Spleen (tissue), 11 donors: ENCODE data around the gene LYPD8. TPM values are rescaled to one million over a fixed set of nuclear protein-coding genes. Genes with fewer than 3 reads are reported as not detected.

Experiments
- DNase-seq: peaks from one replicate; pipeline ENCODE4 v3.0.0-alpha.2; 2020
- H3K27ac ChIP-seq, 8 donors: fragments of 200-600 bp; sonication (generic) in 7 of 8; 1 replicate in 4 of 8; 2 replicates in 4 of 8; pipeline versions ENCODE4 v1.5.0 to v1.8.0; 2016 to 2021; ENCODE audit warnings: inconsistent platforms in 4 of 8, mild to moderate bottlenecking in 4 of 8, moderate library complexity in 1 of 8
- H3K27me3 ChIP-seq, 7 donors: fragments of 200-600 bp; sonication (generic) in 6 of 7; replicated peaks in 1 of 7; 1 replicate in 4 of 7; 2 replicates in 3 of 7; pipeline versions ENCODE4 v1.5.0 to v1.8.0; 2016 to 2021; ENCODE audit warnings: inconsistent platforms in 3 of 7, mild to moderate bottlenecking in 1 of 7
- H3K36me3 ChIP-seq, 6 donors: fragments of 200-600 bp; sonication (generic) in 5 of 6; 1 replicate in 4 of 6; 2 replicates in 2 of 6; pipeline versions ENCODE4 v1.5.0 to v1.8.0; 2016 to 2021; ENCODE audit warnings: inconsistent platforms in 2 of 6
- H3K4me1 ChIP-seq, 6 donors: fragments of 200-600 bp; sonication (generic) in 5 of 6; 1 replicate in 3 of 6; 2 replicates in 3 of 6; pipeline versions ENCODE4 v1.5.0 to v1.8.0; 2016 to 2021; ENCODE audit warnings: inconsistent platforms in 3 of 6
- H3K4me3 ChIP-seq, 8 donors: fragments of 200-600 bp; sonication (generic) in 7 of 8; 1 replicate in 4 of 8; 2 replicates in 4 of 8; pipeline versions ENCODE4 v1.5.0 to v1.8.0; 2016 to 2021; ENCODE audit warnings: inconsistent platforms in 4 of 8, mild to moderate bottlenecking in 4 of 8, moderate library complexity in 2 of 8
- H3K9me3 ChIP-seq, 8 donors: fragments of 200-600 bp; sonication (generic) in 7 of 8; 1 replicate in 4 of 8; 2 replicates in 4 of 8; pipeline versions ENCODE4 v1.5.0 to v1.8.0; 2016 to 2021; ENCODE audit warnings: inconsistent platforms in 4 of 8
- CTCF ChIP-seq, 11 experiments: fragments of 200-600 bp in 7 of 11; fragments of 450-650 bp in 4 of 11; sonication (generic) in 4 of 11; IDR thresholded peaks in 8 of 11; conservative IDR thresholded peaks in 3 of 11; 1 replicate in 7 of 11; 2 replicates in 4 of 11; pipeline versions ENCODE4 v1.4.0 to v1.8.0; 2016 to 2021; ENCODE audit warnings: antibody characterized with exemption in 11 of 11, inconsistent platforms in 4 of 11, mild to moderate bottlenecking in 1 of 11
- POLR2A ChIP-seq, 3 donors: fragments of 450-650 bp; IDR thresholded peaks; one replicate each; pipeline ENCODE4 v1.5.1; 2017; ENCODE audit warnings: antibody characterized with exemption in 3 of 3, mild to moderate bottlenecking in 1 of 3
- POLR2AphosphoS5 ChIP-seq, 3 donors: sonication (generic); formaldehyde crosslinking; IDR thresholded peaks; one replicate each; pipeline ENCODE4 v1.5.1; 2017; ENCODE audit warnings: antibody characterized with exemption in 3 of 3
- WGBS, 5 donors: extraction: QIAGEN DNeasy Blood & Tissue Kit in 3 of 5; methylation state at CpG; one replicate each; pipeline versions ENCODE4 v1.1.5 to v1.1.7; 2013 to 2018; 5-methylcytosine and 5-hydroxymethylcytosine counted together
- intact Hi-C: fragments of 100-400 bp; cut with DNase I; formaldehyde crosslinking; loops from one replicate; pipeline ENCODE4 v1.15.0; 2023; ENCODE audit warnings: low total_unique reads
- polyA plus RNA-seq, 3 donors: library from polyadenylated mRNA; stranded (reverse); fragments of 200-250 nt; gene quantifications; one replicate each; pipeline ENCODE4 v1.2.1, GENCODE V29; 2013
- total RNA-seq, 7 donors: library from RNA; depleted of rRNA in 3 of 7; stranded (reverse); fragments of >200 nt in 3 of 7; fragmentation: NEBNext Ultra II Directional in 4 of 7; extraction: Animal tissue kit (Norgen Biotek cat#: 25700) in 4 of 7; gene quantifications; one replicate each; pipeline versions ENCODE4 v1.1.0 to v1.2.1, GENCODE V29; 2016 to 2021
- donor health status: healthy with polysubstance abuse.
- donor health status: DM: no; HTN: no; CAD: no; lungs with moderate emphysema.
- donor health status: DM: no; HTN: no; CAD: no.
- donor health status: Bipolar disorder and iron deficiency.
- donor health status: healthy.
- donor health status: DM: no; HTN: no; CAD: no.
- donor health status: DM: yes; HTN: yes; CAD: no.

The LYPD8 gene
- total and polyA plus RNA-seq, 10 donors: 0.09 to 0.54 (median 0.17) TPM; not detected in 5

- Histone ChIP-seq H3K27ac (peak overlapping the region in 1 of 8 donors; percentile 16), H3K4me3 (no peak overlapping the region), H3K27me3 (no peaks in the 10 kb centered on the region), H3K4me1 (peaks cover 0 to 5% (median 0%) of the 10 kb centered on the region in 6 donors), H3K9me3 (peaks cover 0 to 10% (median 0%) of the 10 kb centered on the region in 8 donors), H3K36me3 (no peaks in the 10 kb centered on the region)
- no peak for DNase-seq
- WGBS, 5 donors: 71 to 85% (median 80%) methylated on average over 6 of the region's 6 CpGs
- intact Hi-C loops: no loop called here
- TF ChIP-seq POLR2A (IDR thresholded peaks at IDR 0.05): no peak
- no peak for TF ChIP-seq POLR2AphosphoS5 (IDR thresholded peaks at IDR 0.05)
- TF ChIP-seq CTCF (IDR thresholded peaks at IDR 0.05 in 8 of 11, conservative IDR thresholded peaks at IDR 0.05 in 3 of 11): no peak
Measured at GRCh38 chr1:248737457-248737856, 18.1 kb downstream of the LYPD8 start.

GRCh38 chr1:248736977-248737376 lies 18.6 kb downstream of the LYPD8 start:
- intact Hi-C loops: no loop called here
- no peak for TF ChIP-seq POLR2A (IDR thresholded peaks at IDR 0.05)
- TF ChIP-seq POLR2AphosphoS5 (IDR thresholded peaks at IDR 0.05): no peak
- no peak for TF ChIP-seq CTCF (IDR thresholded peaks at IDR 0.05 in 8 of 11, conservative IDR thresholded peaks at IDR 0.05 in 3 of 11)
- Histone ChIP-seq H3K4me3 (no peak overlapping the region), H3K27me3 (no peaks in the 10 kb centered on the region), H3K4me1 (peaks cover 0 to 5% (median 0%) of the 10 kb centered on the region in 6 donors), H3K27ac (peak overlapping the region in 1 of 8 donors; percentile 16), H3K36me3 (no peaks in the 10 kb centered on the region), H3K9me3 (peaks cover 0 to 10% (median 0%) of the 10 kb centered on the region in 8 donors)
- WGBS, 5 donors: 54 to 73% (median 57%) methylated on average over 4 of the region's 4 CpGs
- no peak for DNase-seq

GRCh38 chr1:248733566-248733965 lies 22.0 kb downstream of the LYPD8 start:
- no peak for DNase-seq
- H3K4me1 ChIP-seq: no peaks in the 10 kb centered on the region
- TF ChIP-seq POLR2A (IDR thresholded peaks at IDR 0.05) (no peak), POLR2AphosphoS5 (IDR thresholded peaks at IDR 0.05) (no peak), CTCF (IDR thresholded peaks at IDR 0.05 in 8 of 11, conservative IDR thresholded peaks at IDR 0.05 in 3 of 11) (no peak)
- H3K4me3 ChIP-seq: no peak overlapping the region
- intact Hi-C loops: no loop called here
- WGBS, 5 donors: 74 to 95% (median 85%) methylated on average over 5 of the region's 5 CpGs
- no peaks in the 10 kb centered on the region for H3K36me3 ChIP-seq
- peaks cover 0 to 10% (median 0%) of the 10 kb centered on the region in 8 donors for H3K9me3 ChIP-seq
- H3K27ac ChIP-seq: no peak overlapping the region
- H3K27me3 ChIP-seq: no peaks in the 10 kb centered on the region

GRCh38 chr1:248730507-248731335 lies 24.8 kb downstream of the LYPD8 start:
- whole genome bisulfite sequencing, 5 donors: 72 to 83% (median 81%) methylated on average over 13 of the region's 13 CpGs
- TF ChIP-seq POLR2AphosphoS5 (IDR thresholded peaks at IDR 0.05) (no peak), POLR2A (IDR thresholded peaks at IDR 0.05) (no peak), CTCF (IDR thresholded peaks at IDR 0.05 in 8 of 11, conservative IDR thresholded peaks at IDR 0.05 in 3 of 11) (no peak)
- H3K27ac ChIP-seq: no peak overlapping the region
- intact Hi-C loops: no loop called here
- DNase-seq: no peak
- H3K36me3 ChIP-seq: no peaks in the 10 kb centered on the region
- H3K4me3 ChIP-seq: no peak overlapping the region
- no peaks in the 10 kb centered on the region for H3K4me1 ChIP-seq
- peaks cover 0 to 10% (median 0%) of the 10 kb centered on the region in 8 donors for H3K9me3 ChIP-seq
- H3K27me3 ChIP-seq: no peaks in the 10 kb centered on the region
